ENCODE measurements around the gene KIAA1143.

KIAA1143 gene

GRCh38 chr3:44761424-44762169 is at the start of gene KIAA1143, which contains the start of gene KIF15:
Gene KIAA1143, minus strand, starts transcription at chr3:44761619. Its CDS starts 17 bp downstream, at chr3:44761602.
Gene KIF15, plus strand, starts transcription at chr3:44761794. Its CDS starts 72 bp downstream, at chr3:44761866.
- peak; percentile 91 to 97 for DNase-seq

- DNase-seq = no peak
Observed at GRCh38 chr3:44805960-44806359, 44.5 kb upstream of the KIAA1143 start.

GRCh38 chr3:44803298-44803697 is 41.9 kb upstream of the KIAA1143 start:
- DNase-seq = no peak

GRCh38 chr3:44802011-44802410 is 40.6 kb upstream of the KIAA1143 start:
- DNase-seq = no peak

GRCh38 chr3:44795197-44795596 is 33.8 kb upstream of the KIAA1143 start:
- no peak for DNase-seq

GRCh38 chr3:44782891-44783290 is 21.5 kb upstream of the KIAA1143 start:
- DNase-seq = no peak

GRCh38 chr3:44772099-44772442 is 10.7 kb upstream of the KIAA1143 start:
- no peak for DNase-seq

GRCh38 chr3:44771424-44772098 is 10.1 kb upstream of the KIAA1143 start:
- no peak for DNase-seq

GRCh38 chr3:44764248-44764647 is 2.8 kb upstream of the KIAA1143 start:
- DNase-seq = no peak

GRCh38 chr3:44762690-44763089 is 1.3 kb upstream of the KIAA1143 start:
- DNase-seq = no peak

GRCh38 chr3:44762170-44762677 is 805 bp upstream of the KIAA1143 start:
- no peak for DNase-seq

GRCh38 chr3:44761101-44761423 is 357 bp downstream of the KIAA1143 start:
- DNase-seq = no peak

- DNase-seq = no peak
Observed at GRCh38 chr3:44734646-44735168, 26.7 kb downstream of the KIAA1143 start.

- DNase-seq = peak; percentile 82 to 94
Observed at GRCh38 chr3:44729384-44729910, 32.0 kb downstream of the KIAA1143 start, which contains the start of gene ZNF501. Gene ZNF501, plus strand, starts transcription at chr3:44729635. Its CDS starts 4,787 bp downstream, at chr3:44734422.

GRCh38 chr3:44722103-44722401 is 39.4 kb downstream of the KIAA1143 start:
- no peak for DNase-seq

- no peak for DNase-seq
Observed at GRCh38 chr3:44721231-44722102, 40.0 kb downstream of the KIAA1143 start.

GRCh38 chr3:44712455-44713075 is 48.9 kb downstream of the KIAA1143 start, which contains the start of gene ZNF502:
Gene ZNF502, plus strand, starts transcription at chr3:44712660. Its CDS starts 7,602 bp downstream, at chr3:44720262.
- peak; percentile 80 to 93 for DNase-seq

All from NCI-H526 (cell line).